A673 (cell line): Measurements from ENCODE around the gene F7. TPM values are rescaled to one million over a fixed set of nuclear protein-coding genes. Genes with fewer than 3 reads are reported as not detected.

ENCODE experiments used
- BruUV-seq: library from RNA; stranded (reverse); fragments of 400-500 nt; replicated peaks from 2 replicates; lab custom pipeline; 2021; lab: Mats Ljungman, UMichigan
- CTCF ChIA-PET: fragments of 300-600 bp; sonication (Branson Sonifier 250); formaldehyde crosslinking; loops from one replicate; lab custom pipeline; 2022; ENCODE audit warnings: antibody characterized with exemption; lab: Charles Lee
- POLR2A ChIA-PET: fragments of 300-600 bp; sonication (Branson Sonifier 250); formaldehyde crosslinking; loops from one replicate; lab custom pipeline; 2022; ENCODE audit warnings: antibody characterized with exemption; ENCODE audit not compliant: low non-redundant PET; lab: Charles Lee
- DNase-seq: peaks from one replicate; pipeline ENCODE4 v3.0.0-alpha.2; 2015; ENCODE audit warnings: low spot score
- H3K27ac ChIP-seq: fragments of 200-600 bp; sonication (generic); 2 replicates; pipeline ENCODE4 v1.5.1; 2016; ENCODE audit warnings: mixed run types, low read depth, mild to moderate bottlenecking, mixed read lengths, antibody characterized with exemption, low read length; ENCODE audit not compliant: poor library complexity, severe bottlenecking
- H3K27me3 ChIP-seq: fragments of 200-600 bp; sonication (generic); replicated peaks from 2 replicates; pipeline ENCODE4 v1.6.1; 2017; ENCODE audit warnings: mixed run types, low read depth, mild to moderate bottlenecking, mixed read lengths, antibody characterized with exemption, low read length; ENCODE audit not compliant: insufficient read depth, poor library complexity
- H3K36me3 ChIP-seq: fragments of 200-600 bp; sonication (generic); 2 replicates; pipeline ENCODE4 v1.6.1; 2016; ENCODE audit warnings: mixed run types, mild to moderate bottlenecking, mixed read lengths, antibody characterized with exemption, low read length; ENCODE audit not compliant: insufficient read depth, poor library complexity, severe bottlenecking
- H3K4me1 ChIP-seq: fragments of 200-600 bp; sonication (generic); 2 replicates; pipeline ENCODE4 v1.6.1; 2017; ENCODE audit warnings: mixed run types, mild to moderate bottlenecking, mixed read lengths, antibody characterized with exemption, low read length; ENCODE audit not compliant: insufficient read depth, poor library complexity, severe bottlenecking
- H3K4me3 ChIP-seq: fragments of 200-600 bp; sonication (generic); 2 replicates; pipeline ENCODE4 v1.5.1; 2016; ENCODE audit warnings: low read depth, mixed run types, mild to moderate bottlenecking, mixed read lengths, low read length; ENCODE audit not compliant: poor library complexity, severe bottlenecking
- H3K9me3 ChIP-seq: fragments of 200-600 bp; sonication (generic); 2 replicates; pipeline ENCODE4 v1.6.1; 2016; ENCODE audit warnings: mixed run types, low read depth, mild to moderate bottlenecking, mixed read lengths, antibody characterized with exemption, low read length; ENCODE audit not compliant: poor library complexity, severe bottlenecking
- CTCF ChIP-seq: fragments of 300-800, 200-600 bp; sonication (generic); conservative IDR thresholded peaks from 2 replicates; pipeline ENCODE4 v1.5.1; 2017; ENCODE audit warnings: low read depth, mild to moderate bottlenecking, antibody characterized with exemption, low read length, moderate library complexity, mixed read lengths
- EZH2 ChIP-seq: fragments of 200-600 bp; sonication (generic); IDR thresholded peaks from 2 replicates; pipeline ENCODE4 v1.6.1; 2017; ENCODE audit warnings: borderline replicate concordance, low read depth, mild to moderate bottlenecking, mixed read lengths, antibody characterized with exemption, low read length; ENCODE audit not compliant: poor library complexity, severe bottlenecking
- intact Hi-C: fragments of 100-400 bp; cut with micrococcal nuclease; formaldehyde crosslinking; loops from one replicate; pipeline ENCODE4 v1.10.0; 2022; ENCODE audit not compliant: unreplicated experiment
- total RNA-seq: library from RNA; stranded (reverse); gene quantifications from 2 replicates; pipeline ENCODE4 v1.2.3, GENCODE V29; 2021

F7 gene
- total RNA-seq, 1 experiment from 2014 or later = not detected

- Histone ChIP-seq H3K4me1 (no peaks in the 10 kb centered on the region), H3K36me3 (no peaks in the 10 kb centered on the region), H3K27me3 (no peaks in the 10 kb centered on the region), H3K9me3 (no peaks in the 10 kb centered on the region), H3K27ac (no peak overlapping the region), H3K4me3 (no peak overlapping the region)
- intact Hi-C loops = no loop called here
- TF ChIP-seq EZH2 = no peak
- no peak for TF ChIP-seq CTCF
- ChIA-PET CTCF (no interaction called here), POLR2A (no interaction called here)
- no peak for DNase-seq
- no TSS peak for BruUV-seq
These were observed 11.2 kb upstream of the F7 start for GRCh38 chr13:113094410-113094800.

GRCh38 chr13:113095146-113096051 is 10.2 kb upstream of the F7 start:
- no peak for TF ChIP-seq CTCF
- TF ChIP-seq EZH2 = no peak
- Histone ChIP-seq H3K36me3 (no peaks in the 10 kb centered on the region), H3K9me3 (no peaks in the 10 kb centered on the region), H3K4me3 (no peak overlapping the region), H3K27me3 (peaks cover 4% of the 10 kb centered on the region), H3K4me1 (no peaks in the 10 kb centered on the region), H3K27ac (no peak overlapping the region)
- CTCF ChIA-PET = interaction anchor here (0.5 kb wide), 1 partner anchor 57 kb away, joined by 5 read pairs; no protein-coding TSS in a partner anchor
- intact Hi-C loops = no loop called here
- BruUV-seq = no TSS peak
- no peak for DNase-seq
- POLR2A ChIA-PET = no interaction called here

GRCh38 chr13:113096052-113096744 is 9.4 kb upstream of the F7 start:
- no peak for DNase-seq
- Histone ChIP-seq H3K4me1 (no peaks in the 10 kb centered on the region), H3K27me3 (peaks cover 4% of the 10 kb centered on the region), H3K9me3 (no peaks in the 10 kb centered on the region), H3K36me3 (no peaks in the 10 kb centered on the region), H3K4me3 (no peak overlapping the region), H3K27ac (no peak overlapping the region)
- intact Hi-C loops = no loop called here
- TF ChIP-seq CTCF (no peak), EZH2 (no peak)
- ChIA-PET POLR2A (no interaction called here), CTCF (no interaction called here)
- no TSS peak for BruUV-seq
